CD14-positive monocyte (primary cell): ENCODE measurements around the gene PARP2. TPM values are rescaled to one million over a fixed set of nuclear protein-coding genes. Genes with fewer than 3 reads are reported as not detected.

Experiments
- DNase-seq, 3 donors: peaks; one replicate each; pipeline ENCODE4 v3.0.0-alpha.2; 2011 to 2022
- H2AFZ ChIP-seq: 2 replicates; pipeline ENCODE4 v1.6.0; 2012; ENCODE audit warnings: mild to moderate bottlenecking, low read depth, low read length, inconsistent platforms; ENCODE audit not compliant: insufficient read depth, poor library complexity, severe bottlenecking
- H3K27ac ChIP-seq, 2 donors: 1 replicate in 1 of 2; 2 replicates in 1 of 2; pipeline ENCODE4 v1.5.1; 2012 to 2013; ENCODE audit warnings: low read length in 2 of 2, control low read depth in 1 of 2, inconsistent platforms in 1 of 2, low read depth in 1 of 2, mild to moderate bottlenecking in 1 of 2
- H3K27me3 ChIP-seq, 2 donors: one replicate each; pipeline versions ENCODE4 v1.6.0 to v1.6.1; 2011 to 2013; ENCODE audit warnings: low read length in 2 of 2; ENCODE audit not compliant: control insufficient read depth in 2 of 2, insufficient read depth in 2 of 2
- H3K36me3 ChIP-seq, 2 donors: replicated peaks in 1 of 2; 1 replicate in 1 of 2; 2 replicates in 1 of 2; pipeline versions ENCODE4 v1.5.1 to v1.6.1; 2012 to 2013; ENCODE audit warnings: low read length in 2 of 2, control low read depth in 1 of 2, inconsistent platforms in 1 of 2, mild to moderate bottlenecking in 1 of 2; ENCODE audit not compliant: insufficient read depth in 2 of 2, control insufficient read depth in 1 of 2
- H3K4me1 ChIP-seq, 2 donors: 1 replicate in 1 of 2; 2 replicates in 1 of 2; pipeline versions ENCODE4 v1.5.1 to v1.6.1; 2012 to 2013; ENCODE audit warnings: low read length in 2 of 2, control low read depth in 1 of 2, inconsistent platforms in 1 of 2, mild to moderate bottlenecking in 1 of 2, moderate library complexity in 1 of 2; ENCODE audit not compliant: insufficient read depth in 2 of 2, control insufficient read depth in 1 of 2
- H3K4me2 ChIP-seq: replicated peaks from 2 replicates; pipeline ENCODE3; 2012; ENCODE audit warnings: low read length, moderate library complexity, mild to moderate bottlenecking; ENCODE audit not compliant: poor library complexity, severe bottlenecking; ENCODE audit errors: extremely low read depth
- H3K4me3 ChIP-seq, 3 experiments: fragments of 200-600 bp in 1 of 3; sonication (generic) in 1 of 3; replicated peaks in 1 of 3; 1 replicate in 2 of 3; 2 replicates in 1 of 3; pipeline ENCODE4 v1.5.1; 2011 to 2013; ENCODE audit warnings: low read length in 3 of 3, mild to moderate bottlenecking in 3 of 3, control low read depth in 2 of 3, low read depth in 2 of 3, inconsistent platforms in 1 of 3, moderate library complexity in 1 of 3
- H3K79me2 ChIP-seq: 2 replicates; pipeline ENCODE4 v1.6.0; 2012; ENCODE audit warnings: mild to moderate bottlenecking, control low read depth, inconsistent platforms, low read length, moderate library complexity; ENCODE audit not compliant: insufficient read depth
- H3K9ac ChIP-seq: 2 replicates; pipeline ENCODE4 v1.6.0; 2017; ENCODE audit warnings: low read length, mild to moderate bottlenecking; ENCODE audit not compliant: insufficient read depth, poor library complexity, severe bottlenecking
- H3K9me3 ChIP-seq, 2 donors: replicated peaks in 1 of 2; 1 replicate in 1 of 2; 2 replicates in 1 of 2; pipeline versions ENCODE4 v1.5.1 to v1.6.1; 2012 to 2013; ENCODE audit warnings: low read length in 2 of 2, control low read depth in 1 of 2; ENCODE audit not compliant: control insufficient read depth in 1 of 2, insufficient read depth in 1 of 2
- H4K20me1 ChIP-seq: 2 replicates; pipeline ENCODE4 v1.6.0; 2012; ENCODE audit warnings: mild to moderate bottlenecking, low read length, control low read depth, moderate library complexity; ENCODE audit not compliant: insufficient read depth
- H3K27ac Mint-ChIP-seq, 7 donors: one replicate each; pipeline ENCODE4 v1.8.0; 2020; ENCODE audit warnings: mild to moderate bottlenecking in 7 of 7, mixed read lengths in 7 of 7, moderate library complexity in 6 of 7, inconsistent platforms in 2 of 7
- H3K27me3 Mint-ChIP-seq, 3 donors: one replicate each; pipeline ENCODE4 v1.8.0; 2021 to 2022; ENCODE audit warnings: low read depth in 3 of 3, mild to moderate bottlenecking in 3 of 3, mixed read lengths in 3 of 3, moderate library complexity in 3 of 3, inconsistent platforms in 1 of 3
- H3K36me3 Mint-ChIP-seq, 2 donors: one replicate each; pipeline ENCODE4 v1.8.0; 2020; ENCODE audit warnings: mixed read lengths in 2 of 2, inconsistent platforms in 1 of 2, mild to moderate bottlenecking in 1 of 2
- H3K4me1 Mint-ChIP-seq: one replicate; pipeline ENCODE4 v1.8.0; 2020; ENCODE audit warnings: mild to moderate bottlenecking, mixed read lengths
- H3K4me3 Mint-ChIP-seq, 2 donors: one replicate each; pipeline ENCODE4 v1.8.0; 2020; ENCODE audit warnings: mild to moderate bottlenecking in 2 of 2, mixed read lengths in 2 of 2, moderate library complexity in 1 of 2
- H3K9me3 Mint-ChIP-seq, 7 donors: one replicate each; pipeline ENCODE4 v1.8.0; 2020 to 2022; ENCODE audit warnings: mixed read lengths in 7 of 7, mild to moderate bottlenecking in 6 of 7, moderate library complexity in 6 of 7, inconsistent platforms in 2 of 7
- CTCF ChIP-seq: fragments of 200-600 bp; IDR thresholded peaks from one replicate; pipeline ENCODE4 v1.8.0; 2022; ENCODE audit warnings: antibody characterized with exemption, mild to moderate bottlenecking
- WGBS: methylation state at CpG from one replicate; pipeline ENCODE4 v1.1.5; 2013; ENCODE audit warnings: missing lambda C conversion rate; ENCODE audit not compliant: insufficient coverage; 5-methylcytosine and 5-hydroxymethylcytosine counted together
- intact Hi-C, 2 donors: fragments of 100-400 bp; cut with micrococcal nuclease; formaldehyde crosslinking; loops; one replicate each; pipeline versions ENCODE4 v1.15.0 to v1.15.1; 2023
- polyA plus RNA-seq, 3 donors: library from polyadenylated mRNA; depleted of rRNA in 1 of 3; unstranded in 2 of 3; stranded (reverse) in 1 of 3; fragments of 300-500 nt in 2 of 3; fragments of >200 nt in 1 of 3; fragmentation: Illumina TruSeq in 2 of 3; gene quantifications; 1 replicate in 2 of 3; 2 replicates in 1 of 3; pipeline ENCODE4 v1.2.3, GENCODE V29; 2012 to 2021

The PARP2 gene
- polyA plus RNA-seq, 3 donors, result 1.8 to 7.3 (median 3.9) TPM

GRCh38 chr14:20382526-20382925 lies 39.1 kb downstream of the PARP2 start:
- H3K4me1 ChIP-seq, result peaks cover under 1 to 4% of the 10 kb centered on the region in 2 donors
- DNase-seq, result no peak
- peak overlapping the region in 1 of 7 donors; percentile 20 for H3K27ac Mint-ChIP-seq
- H3K36me3 Mint-ChIP-seq, result peaks cover 90 to 96% of the 10 kb centered on the region in 2 donors
- no peak overlapping the region for H3K4me3 Mint-ChIP-seq
- no peak overlapping the region for H3K27ac ChIP-seq
- no peak overlapping the region for H2AFZ ChIP-seq
- H3K36me3 ChIP-seq, result peaks cover 94% of the 10 kb centered on the region in 2 donors
- TF ChIP-seq CTCF, result no peak
- no peak overlapping the region for H3K9ac ChIP-seq
- WGBS, result over 99% methylated on average over 12 of the region's 12 CpGs
- H3K4me1 Mint-ChIP-seq, result peaks cover 3% of the 10 kb centered on the region
- intact Hi-C loops, result no loop called here
- no peaks in the 10 kb centered on the region for H3K79me2 ChIP-seq
- H3K27me3 Mint-ChIP-seq, result no peaks in the 10 kb centered on the region
- no peaks in the 10 kb centered on the region for H3K9me3 Mint-ChIP-seq
- no peak overlapping the region for H3K4me2 ChIP-seq
- peaks cover 79% of the 10 kb centered on the region for H4K20me1 ChIP-seq
- H3K9me3 ChIP-seq, result no peaks in the 10 kb centered on the region
- no peaks in the 10 kb centered on the region for H3K27me3 ChIP-seq
- no peak overlapping the region for H3K4me3 ChIP-seq

- no peak overlapping the region for H2AFZ ChIP-seq
- H3K36me3 ChIP-seq, result peaks cover 91 to 94% of the 10 kb centered on the region in 2 donors
- H3K4me2 ChIP-seq, result no peak overlapping the region
- 97% methylated on average over 4 of the region's 10 CpGs for WGBS
- H3K4me1 Mint-ChIP-seq, result peaks cover 8% of the 10 kb centered on the region
- H3K4me3 Mint-ChIP-seq, result no peak overlapping the region
- H3K4me1 ChIP-seq, result peaks cover 6 to 9% of the 10 kb centered on the region in 2 donors
- intact Hi-C loops, result no loop called here
- H3K36me3 Mint-ChIP-seq, result peaks cover 90 to 96% of the 10 kb centered on the region in 2 donors
- no peaks in the 10 kb centered on the region for H3K9me3 Mint-ChIP-seq
- H3K9me3 ChIP-seq, result no peaks in the 10 kb centered on the region
- no peaks in the 10 kb centered on the region for H3K79me2 ChIP-seq
- H3K27ac Mint-ChIP-seq, result peak overlapping the region in 1 of 7 donors; percentile 15
- no peak for TF ChIP-seq CTCF
- no peak overlapping the region for H3K4me3 ChIP-seq
- no peak for DNase-seq
- H4K20me1 ChIP-seq, result peaks cover 77% of the 10 kb centered on the region
- H3K27me3 ChIP-seq, result no peaks in the 10 kb centered on the region
- no peaks in the 10 kb centered on the region for H3K27me3 Mint-ChIP-seq
- no peak overlapping the region for H3K27ac ChIP-seq
- no peak overlapping the region for H3K9ac ChIP-seq
These were observed 39.6 kb downstream of the PARP2 start for GRCh38 chr14:20383032-20383431.
